Keratinocyte (primary cell): ENCODE results near the gene DTNBP1. TPM values are rescaled to one million over a fixed set of nuclear protein-coding genes. Genes with fewer than 3 reads are reported as not detected.

Experiments used
- DNase-seq: peaks from one replicate; pipeline ENCODE4 v3.0.0-alpha.2; 2011; ENCODE audit warnings: low read depth, missing footprints, low spot score
- FAIRE-seq: peaks from 2 replicates; lab custom pipeline; 2011; peaks lifted over from hg19 to GRCh38; lab: Jason Lieb, UNC
- H2AFZ ChIP-seq: 2 replicates; pipeline ENCODE4 v1.6.0; 2012; ENCODE audit warnings: low read length, control low read depth, inconsistent platforms; ENCODE audit not compliant: control insufficient read depth
- H3K27ac ChIP-seq: 2 replicates; pipeline ENCODE4 v1.5.1; 2011; ENCODE audit warnings: low read length; ENCODE audit not compliant: control insufficient read depth, insufficient read depth
- H3K27me3 ChIP-seq: 3 replicates; pipeline ENCODE4 v1.6.0; 2011; ENCODE audit warnings: low read length; ENCODE audit not compliant: control insufficient read depth, insufficient read depth; ENCODE audit errors: extremely low read depth
- H3K36me3 ChIP-seq, 2 experiments: 2 replicates in 1 of 2; 3 replicates in 1 of 2; pipeline ENCODE4 v1.5.1; 2011; ENCODE audit warnings: low read length in 2 of 2, mild to moderate bottlenecking in 1 of 2; ENCODE audit not compliant: control insufficient read depth in 2 of 2, insufficient read depth in 2 of 2; ENCODE audit errors: extremely low read depth in 1 of 2
- H3K4me1 ChIP-seq: 3 replicates; pipeline ENCODE4 v1.5.1; 2011; ENCODE audit warnings: low read length; ENCODE audit not compliant: control insufficient read depth, insufficient read depth; ENCODE audit errors: extremely low read depth
- H3K4me2 ChIP-seq: 3 replicates; pipeline ENCODE4 v1.6.0; 2011; ENCODE audit warnings: low read depth, low read length; ENCODE audit not compliant: control insufficient read depth, insufficient read depth; ENCODE audit errors: extremely low read depth
- H3K4me3 ChIP-seq, 3 experiments: fragments of 200-600 bp in 1 of 3; sonication (generic) in 1 of 3; 2 replicates in 2 of 3; 3 replicates in 1 of 3; pipeline ENCODE4 v1.5.1; 2011 to 2016; ENCODE audit warnings: low read length in 3 of 3, mild to moderate bottlenecking in 3 of 3, control low read depth in 2 of 3, inconsistent platforms in 1 of 3, low read depth in 1 of 3, mixed read lengths in 1 of 3, mixed run types in 1 of 3, moderate library complexity in 1 of 3; ENCODE audit not compliant: control insufficient read depth in 2 of 3, insufficient read depth in 2 of 3; ENCODE audit errors: extremely low read depth in 1 of 3
- H3K79me2 ChIP-seq: 2 replicates; pipeline ENCODE4 v1.6.0; 2012; ENCODE audit warnings: low read length; ENCODE audit not compliant: control insufficient read depth, insufficient read depth
- H3K9ac ChIP-seq: 3 replicates; pipeline ENCODE4 v1.6.0; 2011; ENCODE audit warnings: low read length; ENCODE audit not compliant: control insufficient read depth, insufficient read depth; ENCODE audit errors: extremely low read depth
- H3K9me1 ChIP-seq: 3 replicates; pipeline ENCODE4 v1.6.0; 2011; ENCODE audit warnings: low read length; ENCODE audit not compliant: control insufficient read depth, insufficient read depth; ENCODE audit errors: extremely low read depth
- H3K9me3 ChIP-seq: 2 replicates; pipeline ENCODE4 v1.5.1; 2012; ENCODE audit warnings: low read depth, low read length; ENCODE audit not compliant: control insufficient read depth
- H4K20me1 ChIP-seq: 3 replicates; pipeline ENCODE4 v1.6.0; 2011; ENCODE audit warnings: low read length; ENCODE audit not compliant: control insufficient read depth, insufficient read depth; ENCODE audit errors: extremely low read depth
- EZH2 ChIP-seq: IDR thresholded peaks from one replicate; pipeline ENCODE4 v1.6.1; 2012; ENCODE audit warnings: inconsistent platforms, mild to moderate bottlenecking, low read length, moderate library complexity
- dilution Hi-C: fragments of 300-500 bp; cut with MboI; formaldehyde crosslinking; loops from one replicate; pipeline ENCODE4 v1.7.0; 2020; ENCODE audit warnings: low sequenced_read_pairs; ENCODE audit not compliant: extremely low pct_ligation_motif_present
- polyA plus RNA-seq, 5 experiments: library from polyadenylated mRNA; depleted of rRNA in 3 of 5; stranded (reverse) in 3 of 5; stranded (forward) in 1 of 5; unstranded in 1 of 5; fragments of >200 nt; gene quantifications; 1 replicate in 1 of 5; 2 replicates in 3 of 5; 3 replicates in 1 of 5; pipeline versions ENCODE4 v1.2.1 to v1.2.3, GENCODE V29; 2011 to 2012; ENCODE audit warnings: missing spikeins in 2 of 5, low read depth in 1 of 5, low replicate concordance in 1 of 5
- TF ChIP-seq, protein P1 (sequence below), 3 experiments: IDR thresholded peaks in 1 of 3; conservative IDR thresholded peaks in 1 of 3; optimal IDR thresholded peaks in 1 of 3; 2 replicates in 2 of 3; 3 replicates in 1 of 3; pipeline versions ENCODE3 to v1.5.1; 2011; ENCODE audit warnings: low read length in 3 of 3, mild to moderate bottlenecking in 3 of 3, moderate library complexity in 2 of 3, control low read depth in 1 of 3, inconsistent platforms in 1 of 3; ENCODE audit not compliant: insufficient read depth in 2 of 3; ENCODE audit errors: extremely low read depth in 1 of 3

The DTNBP1 gene
- polyA plus RNA-seq, 1 donor (not counting 4 experiments of a cell fraction or from before 2014, with no cell fraction given), result 11.5 TPM

DNA sequence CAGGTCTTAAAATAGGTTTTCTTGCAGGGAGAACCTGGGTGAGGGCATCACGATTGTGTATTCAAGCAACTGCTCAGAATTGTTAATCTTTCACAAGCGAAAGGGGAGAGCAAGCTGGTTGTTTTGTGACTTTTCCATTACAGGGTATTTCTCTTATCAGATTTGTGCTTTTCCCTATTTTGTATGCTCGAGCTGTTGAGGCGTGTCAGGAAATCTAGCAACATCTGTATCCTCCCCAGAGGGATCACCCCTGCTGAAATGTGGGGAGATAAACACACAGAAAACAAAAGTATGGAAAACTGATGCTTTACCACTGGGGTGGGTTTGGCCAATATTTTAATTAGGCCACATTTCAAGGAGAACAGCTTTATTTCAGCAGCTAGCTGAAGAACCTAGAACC, 187.0 kb downstream of the DTNBP1 start:
- Histone ChIP-seq H3K79me2 (peaks cover 26% of the 10 kb centered on the region), H3K9me3 (no peaks in the 10 kb centered on the region), H3K9ac (no peak overlapping the region), H4K20me1 (peaks cover 3% of the 10 kb centered on the region), H3K9me1 (peaks cover 2% of the 10 kb centered on the region), H3K4me3 (no peak overlapping the region), H3K27ac (no peak overlapping the region), H2AFZ (no peak overlapping the region), H3K36me3 (peaks cover 5 to 8% of the 10 kb centered on the region in 2 experiments), H3K27me3 (no peaks in the 10 kb centered on the region), H3K4me2 (no peak overlapping the region), H3K4me1 (peaks cover 21% of the 10 kb centered on the region)
- no peak for DNase-seq
- no peak for FAIRE-seq
- no peak for TF ChIP-seq EZH2
- TF ChIP-seq, protein P1, sequence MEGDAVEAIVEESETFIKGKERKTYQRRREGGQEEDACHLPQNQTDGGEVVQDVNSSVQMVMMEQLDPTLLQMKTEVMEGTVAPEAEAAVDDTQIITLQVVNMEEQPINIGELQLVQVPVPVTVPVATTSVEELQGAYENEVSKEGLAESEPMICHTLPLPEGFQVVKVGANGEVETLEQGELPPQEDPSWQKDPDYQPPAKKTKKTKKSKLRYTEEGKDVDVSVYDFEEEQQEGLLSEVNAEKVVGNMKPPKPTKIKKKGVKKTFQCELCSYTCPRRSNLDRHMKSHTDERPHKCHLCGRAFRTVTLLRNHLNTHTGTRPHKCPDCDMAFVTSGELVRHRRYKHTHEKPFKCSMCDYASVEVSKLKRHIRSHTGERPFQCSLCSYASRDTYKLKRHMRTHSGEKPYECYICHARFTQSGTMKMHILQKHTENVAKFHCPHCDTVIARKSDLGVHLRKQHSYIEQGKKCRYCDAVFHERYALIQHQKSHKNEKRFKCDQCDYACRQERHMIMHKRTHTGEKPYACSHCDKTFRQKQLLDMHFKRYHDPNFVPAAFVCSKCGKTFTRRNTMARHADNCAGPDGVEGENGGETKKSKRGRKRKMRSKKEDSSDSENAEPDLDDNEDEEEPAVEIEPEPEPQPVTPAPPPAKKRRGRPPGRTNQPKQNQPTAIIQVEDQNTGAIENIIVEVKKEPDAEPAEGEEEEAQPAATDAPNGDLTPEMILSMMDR (optimal IDR thresholded peaks at IDR 0.05 in 1 of 3, IDR thresholded peaks at IDR 0.05 in 1 of 3, conservative IDR thresholded peaks at IDR 0.05 in 1 of 3; ENCODE audit: extremely low read depth in 1 of 3, insufficient read depth in 2 of 3, low read length in 3 of 3), result no peak
- dilution Hi-C loops, result no loop called here

- Histone ChIP-seq H3K36me3 (peaks cover 5 to 8% of the 10 kb centered on the region in 2 experiments), H3K4me2 (no peak overlapping the region), H3K27ac (no peak overlapping the region), H3K9ac (no peak overlapping the region), H3K9me3 (no peaks in the 10 kb centered on the region), H3K79me2 (peaks cover 24% of the 10 kb centered on the region), H2AFZ (no peak overlapping the region), H4K20me1 (peaks cover 3% of the 10 kb centered on the region), H3K4me3 (no peak overlapping the region), H3K4me1 (peaks cover 19% of the 10 kb centered on the region), H3K27me3 (no peaks in the 10 kb centered on the region), H3K9me1 (peaks cover 2% of the 10 kb centered on the region)
- FAIRE-seq (no peak), DNase-seq (no peak)
- TF ChIP-seq, protein P1 (optimal IDR thresholded peaks at IDR 0.05 in 1 of 3, IDR thresholded peaks at IDR 0.05 in 1 of 3, conservative IDR thresholded peaks at IDR 0.05 in 1 of 3; ENCODE audit: extremely low read depth in 1 of 3, insufficient read depth in 2 of 3, low read length in 3 of 3), result no peak
- no peak for TF ChIP-seq EZH2
- dilution Hi-C loops, result no loop called here
Measured at GRCh38 chr6:15475261-15475660, 187.6 kb downstream of the DTNBP1 start.
